Fibroblast of skin of scalp (primary cell): ENCODE data around the gene CMYA5. TPM values are rescaled to one million over a fixed set of nuclear protein-coding genes. Genes with fewer than 3 reads are reported as not detected.
"Not testable (repeated sequence)": the region's sequence is repeated elsewhere in the genome, so short reads cannot be mapped to it uniquely, and the experiment has no call there.

ENCODE experiments used
- DNase-seq: peaks from one replicate; pipeline ENCODE4 v3.0.0-alpha.2; 2013
- polyA plus RNA-seq, 2 experiments: library from polyadenylated mRNA; unstranded; fragments of 120-200 nt; gene quantifications; one replicate each; pipeline ENCODE4 v1.2.1, GENCODE V29; 2013; ENCODE audit not compliant: insufficient read length in 2 of 2

Gene CMYA5
- 0.94 TPM for polyA plus RNA-seq (2013, experiment 1 of 2; ENCODE audit: insufficient read length)
- polyA plus RNA-seq (2013, experiment 2 of 2; ENCODE audit: insufficient read length) = 3.8 TPM

GRCh38 chr5:79689541-79690466 lies at the start of gene CMYA5:
Gene CMYA5 (plus strand): TSS chr5:79689836. CDS start chr5:79689908, 72 bp downstream.
- DNase-seq = peak; percentile 15

- no peak for DNase-seq
Measured at GRCh38 chr5:79640571-79641055, 49.0 kb upstream of the CMYA5 start.

GRCh38 chr5:79641414-79641813 lies 48.2 kb upstream of the CMYA5 start:
- DNase-seq = no peak

- no peak for DNase-seq
Measured at GRCh38 chr5:79642210-79642609, 47.4 kb upstream of the CMYA5 start.

GRCh38 chr5:79653843-79654242 lies 35.8 kb upstream of the CMYA5 start:
- DNase-seq = no peak

GRCh38 chr5:79663212-79663611 lies 26.4 kb upstream of the CMYA5 start:
- no peak for DNase-seq

- DNase-seq = no peak
Measured at GRCh38 chr5:79666758-79667157, 22.9 kb upstream of the CMYA5 start.

- DNase-seq = no peak
Measured at GRCh38 chr5:79672392-79672791, 17.2 kb upstream of the CMYA5 start.

- DNase-seq = not testable (repeated sequence)
Measured at GRCh38 chr5:79676354-79676753, 13.3 kb upstream of the CMYA5 start.

GRCh38 chr5:79682102-79682501 lies 7.5 kb upstream of the CMYA5 start:
- DNase-seq = not testable (repeated sequence)

GRCh38 chr5:79684782-79685181 lies 4.9 kb upstream of the CMYA5 start:
- no peak for DNase-seq

GRCh38 chr5:79685627-79686026 lies 4.0 kb upstream of the CMYA5 start:
- no peak for DNase-seq

GRCh38 chr5:79686799-79687198 lies 2.8 kb upstream of the CMYA5 start:
- DNase-seq = no peak

GRCh38 chr5:79687889-79688288 lies 1.7 kb upstream of the CMYA5 start:
- DNase-seq = no peak

GRCh38 chr5:79691007-79691406 lies 1.4 kb downstream of the CMYA5 start:
- DNase-seq = no peak

- no peak for DNase-seq
Measured at GRCh38 chr5:79692596-79692995, 3.0 kb downstream of the CMYA5 start.

- DNase-seq = no peak
Measured at GRCh38 chr5:79694183-79694582, 4.5 kb downstream of the CMYA5 start.

GRCh38 chr5:79694652-79695051 lies 5.0 kb downstream of the CMYA5 start:
- no peak for DNase-seq

GRCh38 chr5:79695526-79695925 lies 5.9 kb downstream of the CMYA5 start:
- no peak for DNase-seq

GRCh38 chr5:79697222-79698170 lies 7.9 kb downstream of the CMYA5 start:
- DNase-seq = no peak

- no peak for DNase-seq
Measured at GRCh38 chr5:79699763-79700400, 10.2 kb downstream of the CMYA5 start.
